Caco-2 (cell line): ENCODE data around the gene PIAS1. TPM values are rescaled to one million over a fixed set of nuclear protein-coding genes. Genes with fewer than 3 reads are reported as not detected.

Experiments used
- BruUV-seq: library from RNA; stranded (reverse); fragments of 400-500 nt; replicated peaks from 2 replicates; lab custom pipeline; 2021; lab: Mats Ljungman, UMichigan
- CTCF ChIA-PET: fragments of 300-600 bp; sonication (Branson Sonifier 250); formaldehyde crosslinking; loops from one replicate; lab custom pipeline; 2022; ENCODE audit warnings: antibody characterized with exemption; lab: Charles Lee
- POLR2A ChIA-PET: fragments of 300-600 bp; sonication (Branson Sonifier 250); formaldehyde crosslinking; loops from one replicate; lab custom pipeline; 2022; ENCODE audit warnings: antibody characterized with exemption; lab: Charles Lee
- DNase-seq, 2 experiments: peaks; one replicate each; pipeline versions ENCODE4 v3.0.0 to v3.0.0-alpha.2; 2020 to 2022
- H3K27me3 ChIP-seq: replicated peaks from 2 replicates; pipeline ENCODE4 v1.6.0; 2011; ENCODE audit warnings: low read length; ENCODE audit not compliant: control insufficient read depth, insufficient read depth
- H3K36me3 ChIP-seq: 2 replicates; pipeline ENCODE4 v1.5.1; 2011; ENCODE audit warnings: low read length; ENCODE audit not compliant: control insufficient read depth, insufficient read depth
- H3K4me1 ChIP-seq: fragments of 250-450 bp; sonication (Bioruptor Pico); 2 replicates; pipeline ENCODE4 v1.5.1; 2020; ENCODE audit warnings: mild to moderate bottlenecking
- H3K4me3 ChIP-seq: 2 replicates; pipeline ENCODE4 v1.5.1; 2011; ENCODE audit warnings: low read depth, mild to moderate bottlenecking, control low read depth, low read length
- H3K9me3 ChIP-seq: fragments of 250-450 bp; sonication (Bioruptor Pico); 2 replicates; pipeline ENCODE4 v1.5.1; 2020; ENCODE audit warnings: mild to moderate bottlenecking, moderate library complexity
- H3K27ac Mint-ChIP-seq: one replicate; pipeline ENCODE4 v1.8.0; 2022; ENCODE audit warnings: mixed read lengths; ENCODE audit not compliant: unreplicated experiment
- H3K27me3 Mint-ChIP-seq: one replicate; pipeline ENCODE4 v1.8.0; 2022; ENCODE audit warnings: mixed read lengths; ENCODE audit not compliant: insufficient read depth, unreplicated experiment
- H3K36me3 Mint-ChIP-seq: one replicate; pipeline ENCODE4 v1.8.0; 2022; ENCODE audit warnings: mild to moderate bottlenecking, mixed read lengths; ENCODE audit not compliant: insufficient read depth, unreplicated experiment
- H3K4me1 Mint-ChIP-seq: one replicate; pipeline ENCODE4 v1.8.0; 2022; ENCODE audit warnings: low read depth, mixed read lengths; ENCODE audit not compliant: unreplicated experiment
- H3K4me3 Mint-ChIP-seq: one replicate; pipeline ENCODE4 v1.8.0; 2022; ENCODE audit warnings: mild to moderate bottlenecking, moderate library complexity, mixed read lengths; ENCODE audit not compliant: unreplicated experiment
- H3K9me3 Mint-ChIP-seq: one replicate; pipeline ENCODE4 v1.8.0; 2022; ENCODE audit warnings: mixed read lengths; ENCODE audit not compliant: unreplicated experiment
- intact Hi-C: fragments of 100-400 bp; cut with micrococcal nuclease; formaldehyde crosslinking; loops from one replicate; pipeline ENCODE4 v1.10.0; 2022; ENCODE audit not compliant: unreplicated experiment
- total RNA-seq: library from RNA; stranded (reverse); gene quantifications from 2 replicates; pipeline ENCODE4 v1.2.3, GENCODE V29; 2022
- TF ChIP-seq, protein P1 (sequence below), 2 experiments: fragments of 200-600 bp in 1 of 2; IDR thresholded peaks; 1 replicate in 1 of 2; 2 replicates in 1 of 2; pipeline versions ENCODE4 v1.5.1 to v1.8.0; 2011 to 2022; ENCODE audit warnings: antibody characterized with exemption in 1 of 2, control low read depth in 1 of 2, inconsistent platforms in 1 of 2, low read depth in 1 of 2, low read length in 1 of 2, mild to moderate bottlenecking in 1 of 2, moderate library complexity in 1 of 2; ENCODE audit not compliant: insufficient read depth in 1 of 2, severe bottlenecking in 1 of 2, unreplicated experiment in 1 of 2

Gene PIAS1
- total RNA-seq, 1 experiment from 2014 or later = 48.0 TPM

DNA sequence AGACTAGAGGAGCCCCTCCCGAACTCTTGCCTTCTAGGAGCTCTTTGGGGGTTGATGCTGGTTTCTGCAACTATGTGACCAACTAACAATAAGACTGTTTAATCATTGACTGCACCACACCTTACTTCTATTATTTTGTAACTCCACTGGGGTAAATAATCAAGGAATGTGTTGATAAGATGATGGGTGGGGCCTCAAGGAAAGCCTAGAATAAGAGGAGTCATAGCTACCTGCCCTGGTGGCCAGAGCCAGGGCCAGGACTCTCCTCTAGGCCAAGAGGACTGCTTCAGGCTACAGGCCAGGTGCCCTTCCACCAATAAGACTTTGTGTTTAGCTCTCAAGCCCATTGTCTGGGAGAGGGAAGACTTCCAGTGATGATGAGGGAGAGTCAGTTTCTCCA is 41.2 kb upstream of the PIAS1 start:
- DNase-seq = peak; percentile 62 to 63
- Mint-ChIP-seq H3K27me3 (no peaks in the 10 kb centered on the region), H3K9me3 (peaks cover 55% of the 10 kb centered on the region), H3K4me1 (peaks cover 32% of the 10 kb centered on the region), H3K27ac (peak overlapping the region; percentile 89), H3K36me3 (peaks cover 9% of the 10 kb centered on the region), H3K4me3 (no peak overlapping the region)
- H3K9me3 ChIP-seq = peaks cover 11% of the 10 kb centered on the region; the same call in 1 of the 2 replicates
- intact Hi-C loops = loop anchor here (2.0 kb wide), 2 partner anchors 14 to 66 kb away; no protein-coding TSS in a partner anchor
- CTCF ChIA-PET = interaction anchor here (0.7 kb wide), 1 partner anchor 66 kb away, joined by 3 read pairs; no protein-coding TSS in a partner anchor
- no TSS peak for BruUV-seq
- no peaks in the 10 kb centered on the region for H3K27me3 ChIP-seq
- H3K36me3 ChIP-seq = no peaks in the 10 kb centered on the region
- TF ChIP-seq, protein P1, sequence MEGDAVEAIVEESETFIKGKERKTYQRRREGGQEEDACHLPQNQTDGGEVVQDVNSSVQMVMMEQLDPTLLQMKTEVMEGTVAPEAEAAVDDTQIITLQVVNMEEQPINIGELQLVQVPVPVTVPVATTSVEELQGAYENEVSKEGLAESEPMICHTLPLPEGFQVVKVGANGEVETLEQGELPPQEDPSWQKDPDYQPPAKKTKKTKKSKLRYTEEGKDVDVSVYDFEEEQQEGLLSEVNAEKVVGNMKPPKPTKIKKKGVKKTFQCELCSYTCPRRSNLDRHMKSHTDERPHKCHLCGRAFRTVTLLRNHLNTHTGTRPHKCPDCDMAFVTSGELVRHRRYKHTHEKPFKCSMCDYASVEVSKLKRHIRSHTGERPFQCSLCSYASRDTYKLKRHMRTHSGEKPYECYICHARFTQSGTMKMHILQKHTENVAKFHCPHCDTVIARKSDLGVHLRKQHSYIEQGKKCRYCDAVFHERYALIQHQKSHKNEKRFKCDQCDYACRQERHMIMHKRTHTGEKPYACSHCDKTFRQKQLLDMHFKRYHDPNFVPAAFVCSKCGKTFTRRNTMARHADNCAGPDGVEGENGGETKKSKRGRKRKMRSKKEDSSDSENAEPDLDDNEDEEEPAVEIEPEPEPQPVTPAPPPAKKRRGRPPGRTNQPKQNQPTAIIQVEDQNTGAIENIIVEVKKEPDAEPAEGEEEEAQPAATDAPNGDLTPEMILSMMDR (IDR thresholded peaks at IDR 0.05; ENCODE audit: insufficient read depth in 1 of 2, low read depth in 1 of 2, low read length in 1 of 2, severe bottlenecking in 1 of 2, unreplicated experiment in 1 of 2) = no peak
- H3K4me3 ChIP-seq = no peak overlapping the region
- POLR2A ChIA-PET = interaction anchor here (0.5 to 0.7 kb wide), 2 partner anchors 41 to 51 kb away, joined by 3 to 5 read pairs; no protein-coding TSS in a partner anchor
- peaks cover 25% of the 10 kb centered on the region for H3K4me1 ChIP-seq

DNA sequence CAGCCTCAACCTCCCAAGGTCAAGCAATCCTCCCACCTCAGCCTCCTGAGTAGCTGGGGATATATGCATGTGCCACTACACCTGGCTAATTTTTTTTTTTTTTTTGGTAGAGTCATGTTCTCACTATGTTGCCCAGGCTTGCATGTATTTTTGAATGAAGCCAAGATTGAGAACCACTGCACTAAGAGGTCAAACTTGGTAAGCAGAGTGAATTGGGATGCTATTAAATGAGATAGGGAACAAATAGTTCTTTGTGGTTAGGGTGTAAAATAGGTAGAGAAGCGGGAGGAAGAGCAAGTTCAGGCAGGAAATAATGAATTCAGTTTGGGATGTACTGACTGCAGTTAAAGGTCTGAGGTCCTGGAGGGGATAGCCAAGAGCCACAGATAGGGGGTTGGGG is 39.9 kb upstream of the PIAS1 start:
- CTCF ChIA-PET = no interaction called here
- TF ChIP-seq, protein P1 (IDR thresholded peaks at IDR 0.05; ENCODE audit: insufficient read depth in 1 of 2, low read depth in 1 of 2, low read length in 1 of 2, severe bottlenecking in 1 of 2, unreplicated experiment in 1 of 2) = no peak
- intact Hi-C loops = no loop called here
- Histone ChIP-seq H3K9me3 (peaks cover 9% of the 10 kb centered on the region; the same call in 1 of the 2 replicates), H3K36me3 (no peaks in the 10 kb centered on the region), H3K27me3 (no peaks in the 10 kb centered on the region), H3K4me3 (no peak overlapping the region), H3K4me1 (peaks cover 25% of the 10 kb centered on the region)
- Mint-ChIP-seq H3K27ac (peak overlapping the region; percentile 89), H3K4me1 (peaks cover 40% of the 10 kb centered on the region), H3K4me3 (no peak overlapping the region), H3K9me3 (peaks cover 52% of the 10 kb centered on the region), H3K36me3 (peaks cover 11% of the 10 kb centered on the region), H3K27me3 (no peaks in the 10 kb centered on the region)
- BruUV-seq = no TSS peak
- POLR2A ChIA-PET = no interaction called here
- no peak for DNase-seq

DNA sequence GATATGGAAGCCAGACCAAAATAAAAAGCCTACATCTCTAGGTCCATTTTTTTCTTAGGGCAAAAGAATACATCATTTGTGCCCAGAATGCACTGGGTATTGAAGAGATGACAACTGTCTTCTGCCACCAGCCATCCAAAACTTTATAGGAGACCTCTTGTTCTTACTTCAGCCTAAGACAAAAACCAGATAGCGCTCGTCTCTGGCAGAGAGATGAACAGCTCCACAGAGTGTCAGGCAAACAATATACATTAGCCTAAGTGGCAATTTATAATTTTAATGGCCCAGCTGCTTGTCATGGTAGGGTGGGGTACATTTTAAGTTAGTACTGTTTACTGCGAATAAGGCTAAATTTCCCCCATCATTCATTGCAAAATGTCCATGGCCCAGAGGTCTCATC is 38.9 kb upstream of the PIAS1 start:
- no peak overlapping the region for H3K4me3 ChIP-seq
- CTCF ChIA-PET = no interaction called here
- BruUV-seq = no TSS peak

More for the DNA sequence above, 38.9 kb upstream of the PIAS1 start:
- peaks cover 9% of the 10 kb centered on the region; the same call in 1 of the 2 replicates for H3K9me3 ChIP-seq
- Mint-ChIP-seq H3K27me3 (no peaks in the 10 kb centered on the region), H3K27ac (no peak overlapping the region), H3K4me1 (peaks cover 48% of the 10 kb centered on the region), H3K36me3 (peaks cover 11% of the 10 kb centered on the region), H3K4me3 (no peak overlapping the region), H3K9me3 (peaks cover 42% of the 10 kb centered on the region)
- H3K27me3 ChIP-seq = no peaks in the 10 kb centered on the region
- POLR2A ChIA-PET = no interaction called here
- intact Hi-C loops = no loop called here
- DNase-seq = no peak
- peaks cover 32% of the 10 kb centered on the region for H3K4me1 ChIP-seq
- TF ChIP-seq, protein P1 (IDR thresholded peaks at IDR 0.05; ENCODE audit: insufficient read depth in 1 of 2, low read depth in 1 of 2, low read length in 1 of 2, severe bottlenecking in 1 of 2, unreplicated experiment in 1 of 2) = no peak
- no peaks in the 10 kb centered on the region for H3K36me3 ChIP-seq
